GM23338 (cell line): ENCODE data around the gene DPYSL3.

Source experiments
- CTCF ChIP-seq, 2 experiments: fragments of 200-600 bp in 1 of 2; sonication (generic) in 1 of 2; conservative IDR thresholded peaks; 2 replicates each; pipeline versions ENCODE4 v1.5.1 to v1.6.1; 2016 to 2017; ENCODE audit warnings: antibody characterized with exemption in 2 of 2, low read depth in 2 of 2, mild to moderate bottlenecking in 2 of 2, moderate library complexity in 1 of 2
- EZH2 ChIP-seq: fragments of 200-600 bp; sonication (generic); IDR thresholded peaks from one replicate; pipeline ENCODE4 v1.8.0; 2017; ENCODE audit warnings: antibody characterized with exemption, mild to moderate bottlenecking, low read depth; ENCODE audit not compliant: unreplicated experiment
- EZH2phosphoT487 ChIP-seq: fragments of 200-600 bp; sonication (generic); IDR thresholded peaks from one replicate; pipeline ENCODE4 v1.8.1; 2018; ENCODE audit warnings: antibody characterized with exemption; ENCODE audit not compliant: unreplicated experiment
- POLR2AphosphoS5 ChIP-seq: IDR thresholded peaks from 2 replicates; pipeline ENCODE4 v1.6.1; 2016; ENCODE audit warnings: antibody characterized with exemption, low read depth
- REST ChIP-seq: IDR thresholded peaks from one replicate; pipeline ENCODE4 v1.6.1; 2018; ENCODE audit warnings: antibody characterized with exemption; ENCODE audit not compliant: unreplicated experiment
- STAT1 ChIP-seq: IDR thresholded peaks from one replicate; pipeline ENCODE4 v1.6.1; 2016; ENCODE audit warnings: antibody characterized with exemption; ENCODE audit not compliant: unreplicated experiment

- TF ChIP-seq EZH2 (no peak), CTCF (conservative IDR thresholded peaks at IDR 0.05; ENCODE audit: low read depth in 2 of 2) (no peak), POLR2AphosphoS5 (no peak), EZH2phosphoT487 (no peak), STAT1 (no peak), REST (no peak)
Observed at GRCh38 chr5:147359101-147359500, 150.8 kb downstream of the DPYSL3 start.
